ENCODE measurements around the gene IFFO2. TPM values are rescaled to one million over a fixed set of nuclear protein-coding genes. Genes with fewer than 3 reads are reported as not detected.
A peak's percentile ranks its signal among the peaks of the same experiment; 100 is the strongest.

The IFFO2 gene
- polyA plus RNA-seq, 6 donors from 2014 or later: 0.09 to 3.2 (median 1.4) TPM

GRCh38 chr1:18934205-18935000 lies 22.1 kb downstream of the IFFO2 start:
- Mint-ChIP-seq H3K27ac (peak overlapping the region in 1 of 6 donors; percentile 60), H3K27me3 (no peaks in the 10 kb centered on the region), H3K9me3 (no peaks in the 10 kb centered on the region), H3K36me3 (no peaks in the 10 kb centered on the region), H3K4me3 (no peak overlapping the region), H3K4me1 (peaks cover 29 to 55% (median 51%) of the 10 kb centered on the region in 3 donors)
- DNase-seq: no peak
- no peak for ATAC-seq (ENCODE audit: low read depth in 2 of 2)

- Mint-ChIP-seq H3K27me3 (no peaks in the 10 kb centered on the region), H3K27ac (peak overlapping the region in 2 of 6 donors; percentile 38 to 70), H3K36me3 (no peaks in the 10 kb centered on the region), H3K9me3 (no peaks in the 10 kb centered on the region), H3K4me1 (peaks cover 38 to 68% (median 42%) of the 10 kb centered on the region in 3 donors), H3K4me3 (no peak overlapping the region)
- DNase-seq (no peak), ATAC-seq (ENCODE audit: low read depth in 2 of 2) (no peak)
Observed at GRCh38 chr1:18932879-18933278, 23.6 kb downstream of the IFFO2 start.

GRCh38 chr1:18932387-18932786 lies 24.1 kb downstream of the IFFO2 start:
- H3K4me1 Mint-ChIP-seq: peaks cover 42 to 73% (median 47%) of the 10 kb centered on the region in 3 donors

DNA sequence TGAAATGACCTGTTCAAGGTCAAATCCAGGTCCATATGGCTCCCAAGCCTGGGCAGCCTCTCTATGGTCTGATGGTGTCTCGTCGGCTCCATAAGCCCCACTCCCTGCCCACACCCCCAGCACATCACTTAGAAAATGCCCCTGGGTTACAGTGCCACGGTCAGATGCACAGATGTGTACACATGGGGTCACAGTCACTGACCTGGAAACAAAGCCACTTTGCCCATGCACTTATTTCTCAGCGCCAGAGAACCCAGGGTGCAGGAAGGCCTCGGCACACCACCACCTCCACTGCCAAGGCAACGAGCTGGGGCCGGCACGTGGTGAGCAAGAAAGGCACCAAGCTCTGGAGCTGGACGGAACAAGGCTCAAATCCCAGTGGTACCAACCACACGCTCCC lies 24.7 kb downstream of the IFFO2 start:
- DNase-seq: no peak
- no peaks in the 10 kb centered on the region for H3K27me3 Mint-ChIP-seq
- H3K4me3 Mint-ChIP-seq: peak overlapping the region in 1 of 8 donors; percentile 72
- H3K36me3 Mint-ChIP-seq: no peaks in the 10 kb centered on the region
- H3K9me3 Mint-ChIP-seq: no peaks in the 10 kb centered on the region
- peak overlapping the region in 1 of 6 donors; percentile 70 for H3K27ac Mint-ChIP-seq
- ATAC-seq (ENCODE audit: low read depth in 2 of 2): no peak
- H3K4me1 Mint-ChIP-seq: peaks cover 44 to 75% (median 50%) of the 10 kb centered on the region in 3 donors

More at GRCh38 chr1:18932387-18932786, 24.1 kb downstream of the IFFO2 start:
- Mint-ChIP-seq H3K27me3 (no peaks in the 10 kb centered on the region), H3K36me3 (no peaks in the 10 kb centered on the region), H3K27ac (peak overlapping the region in 3 of 6 donors; percentile 53 to 86 (median 70)), H3K4me3 (no peak overlapping the region), H3K9me3 (no peaks in the 10 kb centered on the region)
- ATAC-seq (ENCODE audit: low read depth in 2 of 2): no peak
- no peak for DNase-seq

GRCh38 chr1:18929686-18930085 lies 26.8 kb downstream of the IFFO2 start:
- H3K4me1 Mint-ChIP-seq: peaks cover 46 to 78% (median 57%) of the 10 kb centered on the region in 3 donors
- H3K4me3 Mint-ChIP-seq: peak overlapping the region in 2 of 8 donors; percentile 33 to 72
- ATAC-seq (ENCODE audit: low read depth in 2 of 2): no peak

DNA sequence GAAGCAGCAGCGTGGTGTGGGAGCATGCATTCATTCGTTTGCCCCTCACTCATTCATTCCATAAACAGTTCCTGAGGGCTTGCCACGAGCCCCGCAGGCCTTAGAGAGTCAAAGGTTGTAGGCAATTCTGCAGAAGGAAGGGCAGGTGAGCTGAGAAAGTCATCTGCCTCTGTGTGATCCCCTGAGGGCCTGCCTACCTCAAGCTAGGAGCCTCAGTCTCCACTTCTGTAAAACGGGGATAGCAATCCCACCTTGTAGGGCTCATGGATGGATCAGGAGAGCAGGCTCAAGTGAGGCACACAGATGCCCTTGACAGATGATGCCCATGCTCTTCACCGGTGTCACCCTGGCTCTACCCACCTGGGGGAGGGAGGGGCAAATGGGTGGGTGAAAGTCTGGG lies 27.5 kb downstream of the IFFO2 start:
- Mint-ChIP-seq H3K27me3 (peaks cover 0 to 5% (median 0%) of the 10 kb centered on the region in 3 donors), H3K9me3 (peaks cover 0 to 2% (median 0%) of the 10 kb centered on the region in 7 donors), H3K4me1 (peaks cover 46 to 81% (median 64%) of the 10 kb centered on the region in 3 donors), H3K4me3 (peak overlapping the region in 2 of 8 donors; percentile 44 to 61), H3K27ac (peak overlapping the region in 1 of 6 donors; percentile 47), H3K36me3 (no peaks in the 10 kb centered on the region)
- DNase-seq (no peak), ATAC-seq (ENCODE audit: low read depth in 2 of 2) (no peak)

More at GRCh38 chr1:18929686-18930085, 26.8 kb downstream of the IFFO2 start:
- Mint-ChIP-seq H3K27ac (peak overlapping the region in 1 of 6 donors; percentile 10), H3K9me3 (peaks cover 0 to 2% (median 0%) of the 10 kb centered on the region in 7 donors), H3K27me3 (peaks cover 0 to 5% (median 0%) of the 10 kb centered on the region in 3 donors), H3K36me3 (no peaks in the 10 kb centered on the region)
- no peak for DNase-seq

DNA sequence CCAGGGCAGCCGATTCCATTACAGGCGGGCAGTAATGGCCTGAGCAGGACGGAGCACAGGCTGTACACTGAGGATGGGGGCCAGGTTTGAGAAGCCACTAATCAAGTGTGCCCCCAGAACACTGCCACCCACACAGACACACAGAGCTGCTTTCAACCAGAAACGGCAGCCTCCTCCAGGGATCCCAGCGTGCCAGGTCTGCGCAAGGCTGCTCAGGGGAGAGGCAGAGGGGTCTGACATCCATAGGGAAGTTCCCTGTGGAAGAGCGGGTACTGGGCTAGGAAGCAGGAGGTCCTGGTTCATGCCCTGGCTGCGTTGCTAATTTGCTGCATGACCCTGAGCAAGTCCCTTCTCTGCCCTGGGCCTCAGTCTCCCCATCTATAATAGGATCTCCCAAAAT lies 28.1 kb downstream of the IFFO2 start:
- DNase-seq: no peak
- H3K27ac Mint-ChIP-seq: peak overlapping the region in 1 of 6 donors; percentile 70
- H3K27me3 Mint-ChIP-seq: peaks cover 0 to 5% (median 0%) of the 10 kb centered on the region in 3 donors
- H3K36me3 Mint-ChIP-seq: no peaks in the 10 kb centered on the region
- no peak for ATAC-seq (ENCODE audit: low read depth in 2 of 2)
- peak overlapping the region in 7 of 8 donors; percentile 71 to 92 (median 81) for H3K4me3 Mint-ChIP-seq
- peaks cover 0 to 2% (median 0%) of the 10 kb centered on the region in 7 donors for H3K9me3 Mint-ChIP-seq
- peaks cover 49 to 86% (median 69%) of the 10 kb centered on the region in 3 donors for H3K4me1 Mint-ChIP-seq

- Mint-ChIP-seq H3K9me3 (peaks cover 0 to 2% (median 0%) of the 10 kb centered on the region in 7 donors), H3K4me3 (peak overlapping the region; percentile 56 to 92 (median 79)), H3K4me1 (peaks cover 49 to 89% (median 65%) of the 10 kb centered on the region in 3 donors), H3K27me3 (peaks cover 0 to 5% (median 0%) of the 10 kb centered on the region in 3 donors), H3K27ac (peak overlapping the region in 5 of 6 donors; percentile 1 to 86 (median 70)), H3K36me3 (no peaks in the 10 kb centered on the region)
- ATAC-seq (ENCODE audit: low read depth in 2 of 2): peak; percentile 74 to 76
- peak; percentile 63 for DNase-seq
Observed at GRCh38 chr1:18927654-18928272, 28.7 kb downstream of the IFFO2 start.

DNA sequence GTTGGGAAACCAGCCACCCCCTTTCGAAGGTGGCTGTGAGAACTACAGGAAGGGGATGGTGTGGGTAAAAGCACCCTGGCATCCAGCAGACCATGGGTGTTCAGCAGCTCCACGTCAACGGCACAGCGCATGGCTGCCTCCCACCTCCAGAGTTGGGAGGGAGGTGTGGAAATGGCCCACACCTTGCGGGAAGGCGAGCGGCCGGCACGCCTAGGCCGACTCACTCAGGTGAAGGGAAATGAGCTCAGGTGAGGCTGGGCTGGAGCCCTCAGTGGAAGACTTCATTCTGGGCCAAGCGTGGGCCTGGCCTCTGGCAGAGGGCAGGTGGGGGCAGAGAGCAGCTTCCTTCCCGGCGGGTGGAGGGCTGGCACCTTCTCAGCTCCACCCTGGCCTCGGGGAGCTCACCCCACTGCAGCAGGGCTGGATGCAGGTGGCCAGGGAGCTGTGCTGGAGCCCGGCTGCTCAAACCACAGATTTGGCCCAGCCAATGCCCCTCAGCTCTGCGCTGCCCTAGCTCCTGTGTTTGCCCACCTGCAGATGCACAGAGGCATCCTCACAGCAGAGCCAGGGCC lies 29.3 kb downstream of the IFFO2 start:
- Mint-ChIP-seq H3K4me3 (peak overlapping the region; percentile 56 to 92 (median 82)), H3K9me3 (peaks cover 0 to 2% (median 0%) of the 10 kb centered on the region in 7 donors), H3K36me3 (no peaks in the 10 kb centered on the region), H3K4me1 (peaks cover 43 to 85% (median 59%) of the 10 kb centered on the region in 3 donors), H3K27ac (peak overlapping the region; percentile 53 to 86 (median 70)), H3K27me3 (peaks cover 0 to 5% (median 0%) of the 10 kb centered on the region in 3 donors)
- ATAC-seq (ENCODE audit: low read depth in 2 of 2): peak; percentile 32 to 33
- DNase-seq: no peak

DNA sequence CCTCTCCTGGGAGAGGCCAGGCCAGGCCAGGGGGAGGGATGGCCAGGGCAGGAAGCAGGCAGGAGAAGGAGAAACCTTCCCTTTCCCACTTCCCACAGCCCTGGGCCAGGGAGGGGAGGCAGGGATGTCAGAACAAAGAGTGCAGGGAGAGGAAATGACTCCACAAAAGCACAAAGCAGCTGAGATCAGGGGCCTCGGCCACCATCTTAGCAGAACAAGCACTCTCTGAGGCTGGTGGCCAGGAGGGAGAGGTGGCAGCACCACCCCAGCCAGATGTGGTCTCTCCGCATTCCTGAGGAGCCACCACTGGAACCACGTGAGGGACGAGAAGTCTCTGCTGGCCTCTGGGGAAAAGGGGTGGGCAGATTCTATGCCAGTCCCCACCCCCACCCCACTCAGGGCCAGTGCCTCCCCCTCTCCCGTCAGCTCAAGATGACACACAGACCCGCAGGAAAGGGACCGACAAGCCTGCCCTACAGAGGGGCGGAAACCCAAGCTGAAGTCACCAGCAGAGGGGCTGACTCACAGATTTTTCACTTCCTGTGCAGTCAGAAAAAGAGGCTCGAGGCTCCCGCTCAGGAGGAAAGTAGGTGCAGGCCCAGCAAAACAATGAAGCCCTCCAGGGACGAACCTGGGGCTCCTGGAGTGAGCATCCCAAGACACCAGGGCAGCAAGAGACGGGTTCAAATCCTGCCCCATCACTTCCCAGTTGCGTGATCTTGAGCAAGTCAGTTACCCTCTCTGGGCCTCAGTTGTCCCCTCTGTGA lies 30.0 kb downstream of the IFFO2 start:
- Mint-ChIP-seq H3K27me3 (peaks cover 0 to 5% (median 0%) of the 10 kb centered on the region in 3 donors), H3K36me3 (no peaks in the 10 kb centered on the region), H3K4me3 (peak overlapping the region; percentile 56 to 92 (median 82)), H3K27ac (peak overlapping the region; percentile 53 to 89 (median 70)), H3K4me1 (peaks cover 36 to 78% (median 53%) of the 10 kb centered on the region in 3 donors), H3K9me3 (peaks cover 0 to 2% (median 0%) of the 10 kb centered on the region in 7 donors)
- peak; percentile 69 to 73 for ATAC-seq (ENCODE audit: low read depth in 2 of 2)
- DNase-seq: peak; percentile 53

DNA sequence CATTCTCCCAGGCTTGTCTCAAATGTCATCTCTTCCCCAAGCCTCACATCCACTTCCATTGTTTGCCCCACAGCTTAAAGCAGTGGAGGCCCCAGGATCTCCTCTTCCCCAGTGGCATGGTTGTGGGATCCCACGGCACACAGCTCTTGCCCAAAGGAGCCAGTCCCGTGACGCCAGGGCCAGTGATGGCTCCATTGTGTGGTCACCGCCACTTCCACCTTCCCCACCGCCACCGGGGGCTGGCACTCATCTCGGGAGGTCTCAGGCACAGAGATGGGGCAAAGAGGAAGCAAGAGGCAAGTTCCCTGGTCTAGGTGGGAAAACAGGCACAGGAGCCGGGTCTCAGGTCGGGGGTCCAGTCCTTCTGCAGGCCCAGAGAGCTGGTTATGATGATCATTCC lies 31.2 kb downstream of the IFFO2 start:
- ATAC-seq (ENCODE audit: low read depth in 2 of 2) (no peak), DNase-seq (no peak)
- H3K4me3 Mint-ChIP-seq: peak overlapping the region in 5 of 8 donors; percentile 27 to 72 (median 45)
- H3K9me3 Mint-ChIP-seq: peaks cover 0 to 2% (median 0%) of the 10 kb centered on the region in 7 donors
- no peaks in the 10 kb centered on the region for H3K36me3 Mint-ChIP-seq
- H3K27ac Mint-ChIP-seq: peak overlapping the region in 4 of 6 donors; percentile 15 to 87 (median 50)
- peaks cover 34 to 68% (median 48%) of the 10 kb centered on the region in 3 donors for H3K4me1 Mint-ChIP-seq
- peaks cover 0 to 5% (median 0%) of the 10 kb centered on the region in 3 donors for H3K27me3 Mint-ChIP-seq

DNA sequence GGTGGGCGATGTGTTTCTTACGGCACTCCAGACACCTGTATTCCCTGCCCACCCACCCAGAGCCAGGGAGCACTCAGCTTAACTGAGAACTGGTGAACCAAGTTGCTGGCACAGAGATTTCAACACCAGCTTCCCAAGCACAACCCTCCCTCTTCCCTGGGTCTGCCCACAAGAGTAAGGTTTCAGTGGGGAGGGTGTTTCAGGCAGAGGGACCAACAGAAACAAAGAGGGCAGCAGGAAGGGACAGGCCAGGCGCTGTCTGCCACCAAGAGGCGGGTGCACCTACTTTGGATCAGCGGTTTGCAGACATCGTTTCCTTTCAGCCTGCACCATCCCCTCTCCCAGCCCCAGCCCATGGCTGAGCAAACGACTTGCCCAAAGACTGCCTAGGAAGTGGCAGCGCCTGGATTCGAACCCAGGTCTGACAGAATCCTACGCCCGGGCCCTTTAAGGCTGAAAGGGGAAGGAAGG lies 32.2 kb downstream of the IFFO2 start:
- H3K36me3 Mint-ChIP-seq: no peaks in the 10 kb centered on the region
- no peak for DNase-seq
- peaks cover 34 to 59% (median 44%) of the 10 kb centered on the region in 3 donors for H3K4me1 Mint-ChIP-seq
- H3K9me3 Mint-ChIP-seq: peaks cover 0 to 2% (median 0%) of the 10 kb centered on the region in 7 donors
- no peak for ATAC-seq (ENCODE audit: low read depth in 2 of 2)
- no peak overlapping the region for H3K4me3 Mint-ChIP-seq
- peak overlapping the region in 1 of 6 donors; percentile 57 for H3K27ac Mint-ChIP-seq
- H3K27me3 Mint-ChIP-seq: peaks cover 0 to 5% (median 0%) of the 10 kb centered on the region in 3 donors
